Activated gamma-delta T cell treated with anti-CD3 and anti-CD28 coated beads, Interleukin-2, amount 50 U/mL, for 16 hours (primary cell): ENCODE measurements around the gene COASY.

Experiments used
- DNase-seq: peaks from one replicate; pipeline ENCODE4 v3.0.0-alpha.2; 2020; ENCODE audit warnings: low read depth

Gene COASY

GRCh38 chr17:42613699-42614295, 51.8 kb downstream of the COASY start:
- DNase-seq, result no peak
